ENCODE measurements around the gene MUC13. TPM values are rescaled to one million over a fixed set of nuclear protein-coding genes. Genes with fewer than 3 reads are reported as not detected.

MUC13 gene
- total RNA-seq, 1 experiment from 2014 or later = not detected

DNA sequence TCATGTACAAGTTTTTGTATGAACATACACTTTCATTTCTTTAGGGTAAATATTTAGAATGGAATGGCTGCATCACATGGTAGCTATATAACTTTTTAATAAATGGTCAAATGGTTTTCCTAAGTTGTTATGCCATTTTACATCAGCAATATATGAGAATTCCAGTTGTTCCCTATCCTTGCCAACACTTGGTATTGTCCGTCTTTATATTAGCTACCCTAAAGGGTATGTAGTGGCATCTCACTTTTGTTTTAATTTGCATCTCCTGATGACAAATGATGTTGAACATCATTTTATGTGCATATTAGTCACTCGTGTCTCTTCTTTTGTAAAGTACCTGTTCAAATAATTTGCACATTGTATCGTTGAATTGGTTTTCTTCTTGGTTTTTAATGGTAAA, 2.5 kb upstream of the MUC13 start:
- TF ChIP-seq, protein P1, sequence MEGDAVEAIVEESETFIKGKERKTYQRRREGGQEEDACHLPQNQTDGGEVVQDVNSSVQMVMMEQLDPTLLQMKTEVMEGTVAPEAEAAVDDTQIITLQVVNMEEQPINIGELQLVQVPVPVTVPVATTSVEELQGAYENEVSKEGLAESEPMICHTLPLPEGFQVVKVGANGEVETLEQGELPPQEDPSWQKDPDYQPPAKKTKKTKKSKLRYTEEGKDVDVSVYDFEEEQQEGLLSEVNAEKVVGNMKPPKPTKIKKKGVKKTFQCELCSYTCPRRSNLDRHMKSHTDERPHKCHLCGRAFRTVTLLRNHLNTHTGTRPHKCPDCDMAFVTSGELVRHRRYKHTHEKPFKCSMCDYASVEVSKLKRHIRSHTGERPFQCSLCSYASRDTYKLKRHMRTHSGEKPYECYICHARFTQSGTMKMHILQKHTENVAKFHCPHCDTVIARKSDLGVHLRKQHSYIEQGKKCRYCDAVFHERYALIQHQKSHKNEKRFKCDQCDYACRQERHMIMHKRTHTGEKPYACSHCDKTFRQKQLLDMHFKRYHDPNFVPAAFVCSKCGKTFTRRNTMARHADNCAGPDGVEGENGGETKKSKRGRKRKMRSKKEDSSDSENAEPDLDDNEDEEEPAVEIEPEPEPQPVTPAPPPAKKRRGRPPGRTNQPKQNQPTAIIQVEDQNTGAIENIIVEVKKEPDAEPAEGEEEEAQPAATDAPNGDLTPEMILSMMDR (conservative IDR thresholded peaks at IDR 0.05) = no peak
- Histone ChIP-seq H3K56ac (ENCODE audit: insufficient read length, low read depth, low read length) (no peak overlapping the region), H3K9ac (ENCODE audit: extremely low read depth, insufficient read length, low read length) (no peak overlapping the region), H4K91ac (ENCODE audit: insufficient read length, low read depth, low read length) (no peak overlapping the region), H2AK5ac (ENCODE audit: insufficient read length, low read length) (no peak overlapping the region), H3K4me1 (ENCODE audit: insufficient read depth, low read length) (no peaks in the 10 kb centered on the region), H3K9me3 (ENCODE audit: control insufficient read depth, low read depth, low read length) (no peaks in the 10 kb centered on the region), H4K8ac (replicated peaks; ENCODE audit: insufficient read length, low read depth, low read length) (no peak overlapping the region), H2AFZ (ENCODE audit: low read length) (no peak overlapping the region), H3K79me2 (ENCODE audit: insufficient read depth, low read length) (no peaks in the 10 kb centered on the region), H2BK15ac (ENCODE audit: low read depth, low read length) (no peak overlapping the region), H2BK12ac (ENCODE audit: insufficient read length, low read depth, low read length) (no peak overlapping the region), H2BK120ac (ENCODE audit: low read depth, low read length, poor library complexity, severe bottlenecking) (no peak overlapping the region), H4K5ac (ENCODE audit: insufficient read length, low read depth, low read length) (no peak overlapping the region), H3K27me3 (ENCODE audit: insufficient read depth, low read length) (no peaks in the 10 kb centered on the region), H4K20me1 (ENCODE audit: control insufficient read depth, insufficient read depth, insufficient read length) (no peaks in the 10 kb centered on the region), H2BK20ac (ENCODE audit: low read depth, low read length, poor library complexity, severe bottlenecking) (no peak overlapping the region), H3K27ac (ENCODE audit: insufficient read length, low read depth, low read length) (no peak overlapping the region), H3K23me2 (ENCODE audit: insufficient read length, low read depth, low read length, poor library complexity, severe bottlenecking) (no peaks in the 10 kb centered on the region), H3K4me2 (ENCODE audit: insufficient read depth, insufficient read length, low read length) (no peak overlapping the region), H2BK5ac (ENCODE audit: insufficient read length, low read length) (no peak overlapping the region), H3K4ac (ENCODE audit: low read depth, low read length) (no peak overlapping the region), H3K23ac (ENCODE audit: insufficient read length, low read depth, low read length) (no peak overlapping the region), H3T11ph (ENCODE audit: low read length) (no peak overlapping the region), H3K79me1 (ENCODE audit: insufficient read depth, low read depth, low read length, poor library complexity, severe bottlenecking) (no peaks in the 10 kb centered on the region), H3K18ac (ENCODE audit: insufficient read length, low read depth, low read length) (no peak overlapping the region), H3K14ac (ENCODE audit: insufficient read depth, low read length) (no peak overlapping the region)
- 0 out of 5 replicates have a peak, but pooled peaks cover 0 to 2% of the 10 kb centered on the region in 2 experiments for H3K9me3 Mint-ChIP-seq
- H3K27me3 Mint-ChIP-seq (ENCODE audit: low read depth) = peaks cover 6% of the 10 kb centered on the region
- no CpG with 5 or more reads among the region's 3 CpGs for WGBS (ENCODE audit: extremely low coverage, insufficient read length, low lambda C conversion rate)
- H3K4me1 Mint-ChIP-seq = no peaks in the 10 kb centered on the region
- no peak for DNase-seq
- H3K36me3 Mint-ChIP-seq (ENCODE audit: insufficient read depth in 1 of 3, low read depth in 3 of 3) = no peaks in the 10 kb centered on the region; a peak in 1 of 7 replicates
- no peak overlapping the region for H3K4me3 Mint-ChIP-seq
- no peak overlapping the region; a peak in 1 of 7 replicates for H3K27ac Mint-ChIP-seq
